Measurements from ENCODE around the gene GLB1L3.

DNA sequence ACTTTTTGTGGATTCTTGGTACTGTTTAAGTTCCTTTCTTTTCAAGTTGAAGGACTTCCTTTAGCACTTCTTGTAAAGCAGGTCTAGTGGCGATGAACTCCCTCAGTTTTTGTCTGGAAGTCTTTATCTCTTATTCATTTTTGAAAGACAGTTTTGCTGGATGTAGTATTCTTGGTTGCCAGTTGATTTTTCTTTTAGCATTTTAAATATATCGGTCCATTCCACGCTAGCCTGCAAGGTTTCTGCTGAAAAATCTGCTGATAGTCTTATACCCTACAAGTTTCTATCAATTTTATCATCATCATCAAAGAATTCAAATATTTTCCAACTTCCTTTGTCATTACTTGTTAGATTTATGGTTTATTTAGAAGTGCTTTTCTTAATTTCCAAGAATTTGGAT, 40.9 kb downstream of the GLB1L3 start:
- TF ChIP-seq, protein P1, sequence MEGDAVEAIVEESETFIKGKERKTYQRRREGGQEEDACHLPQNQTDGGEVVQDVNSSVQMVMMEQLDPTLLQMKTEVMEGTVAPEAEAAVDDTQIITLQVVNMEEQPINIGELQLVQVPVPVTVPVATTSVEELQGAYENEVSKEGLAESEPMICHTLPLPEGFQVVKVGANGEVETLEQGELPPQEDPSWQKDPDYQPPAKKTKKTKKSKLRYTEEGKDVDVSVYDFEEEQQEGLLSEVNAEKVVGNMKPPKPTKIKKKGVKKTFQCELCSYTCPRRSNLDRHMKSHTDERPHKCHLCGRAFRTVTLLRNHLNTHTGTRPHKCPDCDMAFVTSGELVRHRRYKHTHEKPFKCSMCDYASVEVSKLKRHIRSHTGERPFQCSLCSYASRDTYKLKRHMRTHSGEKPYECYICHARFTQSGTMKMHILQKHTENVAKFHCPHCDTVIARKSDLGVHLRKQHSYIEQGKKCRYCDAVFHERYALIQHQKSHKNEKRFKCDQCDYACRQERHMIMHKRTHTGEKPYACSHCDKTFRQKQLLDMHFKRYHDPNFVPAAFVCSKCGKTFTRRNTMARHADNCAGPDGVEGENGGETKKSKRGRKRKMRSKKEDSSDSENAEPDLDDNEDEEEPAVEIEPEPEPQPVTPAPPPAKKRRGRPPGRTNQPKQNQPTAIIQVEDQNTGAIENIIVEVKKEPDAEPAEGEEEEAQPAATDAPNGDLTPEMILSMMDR (IDR thresholded peaks at IDR 0.05), result no peak
- TF ChIP-seq POLR2A (IDR thresholded peaks at IDR 0.05), result no peak
